Measurements from ENCODE around the gene MYO7B. TPM values are rescaled to one million over a fixed set of nuclear protein-coding genes. Genes with fewer than 3 reads are reported as not detected.
"Not testable (repeated sequence)": the region's sequence is repeated elsewhere in the genome, so short reads cannot be mapped to it uniquely, and the experiment has no call there.

Gene MYO7B
- polyA plus RNA-seq, 10 donors: 0.36 to 2.3 (median 1.0) TPM

DNA sequence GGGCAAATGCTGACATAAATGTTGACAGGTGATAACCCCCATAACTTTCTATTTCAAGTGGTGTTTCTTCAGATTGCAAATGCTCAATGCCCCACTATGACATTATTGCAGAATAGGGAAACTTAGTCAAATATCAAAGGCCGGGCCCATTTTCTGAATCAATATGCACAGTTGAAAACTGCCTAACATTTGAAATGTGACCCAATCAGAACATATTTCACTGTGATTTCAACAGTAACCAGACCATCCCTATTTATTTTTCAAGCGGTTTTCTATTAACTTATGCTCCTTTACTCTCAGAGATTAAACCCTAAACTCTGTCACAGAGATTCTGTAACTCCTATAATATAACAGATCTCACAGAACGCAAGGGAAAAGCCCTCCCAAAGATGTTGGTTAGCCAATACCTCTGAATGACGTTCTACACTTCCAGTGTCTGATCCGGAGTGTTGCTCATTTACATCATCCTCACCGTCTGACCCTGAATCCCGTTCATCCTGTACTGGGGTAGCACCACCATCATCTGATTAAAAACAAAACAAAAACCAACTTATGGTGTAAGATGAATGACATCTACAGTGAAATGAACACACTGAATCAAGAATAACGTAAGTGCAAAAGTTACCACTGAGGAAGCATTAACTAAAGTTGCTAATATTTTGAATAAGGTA is 12.1 kb upstream of the MYO7B start:
- DNase-seq: no peak

DNA sequence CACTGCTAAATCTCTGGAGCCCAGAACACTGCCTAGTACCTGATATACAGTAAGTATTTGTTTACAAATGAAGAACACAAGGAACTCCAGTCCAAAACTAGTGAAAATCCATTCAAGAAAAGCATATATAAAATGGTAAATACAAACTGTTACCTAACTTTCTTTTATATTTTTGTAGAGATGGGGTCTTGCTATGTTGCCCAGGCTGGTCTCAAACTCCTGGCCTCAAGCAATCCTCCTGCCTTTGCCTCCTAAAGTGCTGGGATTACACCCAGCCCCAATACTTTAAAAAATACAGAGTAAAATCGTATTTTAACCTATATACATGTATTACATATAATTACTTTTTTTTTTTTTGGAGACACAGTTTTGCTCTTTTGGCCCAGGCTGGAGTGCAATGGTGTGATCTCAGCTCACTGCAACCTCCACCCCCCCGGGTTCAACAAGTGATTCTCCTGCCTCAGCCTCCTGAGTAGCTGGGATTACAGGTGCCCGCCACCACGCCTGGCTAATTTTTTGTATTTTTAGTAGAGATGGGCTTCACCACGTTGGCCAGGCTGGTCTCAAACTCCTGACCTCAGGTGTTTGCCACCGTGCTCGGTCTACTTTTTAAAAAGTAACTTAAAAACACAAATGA is 11.2 kb upstream of the MYO7B start:
- not testable (repeated sequence) for DNase-seq

DNA sequence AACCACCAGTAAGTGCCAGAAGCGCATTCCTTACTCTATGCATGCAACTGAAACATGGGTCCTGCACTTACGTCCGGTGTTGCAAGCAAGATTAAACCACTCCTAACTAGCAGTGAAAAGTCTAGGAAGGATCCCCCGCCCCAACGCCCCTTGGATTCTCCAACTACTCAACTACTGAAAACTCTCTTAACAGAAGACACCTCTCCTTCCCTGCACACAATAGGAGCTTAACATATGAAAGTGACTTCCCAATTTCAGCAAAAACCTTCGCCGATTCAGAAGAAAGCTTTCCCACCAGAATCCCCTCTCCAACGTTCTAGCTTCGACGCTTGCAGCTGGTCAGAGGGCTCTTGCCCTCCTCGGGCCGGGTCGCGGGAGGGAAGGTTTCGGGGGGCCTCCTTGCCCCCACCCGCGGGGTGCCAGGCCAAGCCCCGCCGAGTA is 9.8 kb upstream of the MYO7B start:
- peak in 1 of 3 donors; percentile 74 for DNase-seq

DNA sequence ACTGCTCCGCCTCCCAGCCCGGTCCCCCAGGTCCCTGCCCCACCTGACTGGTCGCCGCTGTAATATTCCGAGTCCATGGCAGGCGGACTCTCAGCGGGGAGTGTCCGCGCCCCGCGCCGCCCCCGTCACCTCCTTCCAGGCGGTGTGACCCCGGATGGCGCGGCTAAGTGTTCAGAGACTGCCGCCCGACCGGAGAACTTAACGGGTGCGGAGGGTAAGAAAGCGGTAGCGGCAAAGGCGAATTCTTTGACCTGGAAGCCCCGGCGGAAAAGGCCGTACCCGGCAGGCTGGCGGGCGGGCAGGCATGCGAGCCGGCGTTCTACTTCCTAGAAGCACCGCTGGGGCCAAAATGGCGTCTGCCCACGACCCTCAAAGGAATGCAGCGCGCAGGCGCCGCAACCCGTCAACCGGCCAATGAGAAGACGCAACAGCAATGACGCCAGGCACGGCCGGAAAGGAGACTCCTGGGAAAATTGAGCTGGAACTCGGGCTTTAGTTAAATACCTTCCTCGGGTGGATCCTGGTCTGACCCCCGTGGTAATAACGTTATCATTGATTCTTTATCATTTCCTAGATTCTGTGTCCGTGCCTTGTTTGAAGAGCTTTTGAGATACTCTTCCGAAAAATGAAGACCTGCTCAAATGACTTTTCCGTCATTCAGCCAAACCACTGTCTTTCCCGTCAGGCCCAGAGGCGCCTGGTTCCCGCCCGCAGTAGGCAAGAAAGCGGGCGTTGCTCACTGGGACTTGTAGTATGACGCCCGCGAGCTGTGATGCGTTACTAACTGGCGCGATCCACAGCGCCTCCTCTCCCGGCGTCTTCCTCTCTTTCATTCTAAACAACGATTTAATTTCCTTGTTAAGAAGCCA is 9.1 kb upstream of the MYO7B start, which contains the start of gene IWS1:
TSS of gene IWS1 (minus strand) at position 358 of the 869 bp plus-strand sequence. CDS start at position 77, 281 bp downstream.
- peak; percentile 97 to 99 (median 98) for DNase-seq

DNA sequence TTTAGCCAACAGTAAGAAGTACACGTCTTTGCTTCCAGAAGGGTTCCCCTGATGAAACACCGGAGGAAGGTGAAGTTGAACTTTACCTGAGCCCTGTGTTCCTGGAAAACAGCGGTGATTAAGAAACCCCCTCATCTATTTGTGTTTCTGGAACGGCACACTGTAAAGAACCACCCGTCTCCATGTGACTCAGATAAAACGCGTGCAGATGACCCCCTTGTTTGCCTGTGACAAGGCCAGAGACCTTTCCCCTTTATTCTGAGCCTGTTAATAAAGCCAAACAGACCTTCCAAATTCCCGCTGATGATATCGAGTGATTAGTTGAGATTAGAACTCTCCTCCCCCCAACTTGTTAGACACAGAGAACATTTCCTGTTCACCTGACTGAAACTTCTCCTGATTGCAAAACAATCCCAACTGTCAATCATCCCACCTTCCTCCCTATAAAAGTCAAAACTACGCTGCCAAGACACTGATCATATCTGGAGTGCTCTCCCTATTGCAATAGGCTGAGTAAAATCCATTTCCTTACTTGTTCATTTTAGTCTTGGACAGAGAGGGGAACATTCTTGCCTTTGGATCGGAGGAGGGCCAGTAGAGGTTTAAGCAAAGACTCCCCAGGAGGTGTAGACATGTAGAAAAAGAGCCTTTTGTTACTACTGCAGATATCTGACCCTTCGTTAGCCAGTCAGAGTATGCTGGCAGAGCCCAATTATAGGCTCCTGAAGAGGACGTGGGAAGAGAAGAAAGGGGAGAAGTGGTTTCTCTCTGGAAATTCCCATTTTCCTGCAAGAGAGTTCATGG is 8.3 kb upstream of the MYO7B start:
- no peak for DNase-seq

DNA sequence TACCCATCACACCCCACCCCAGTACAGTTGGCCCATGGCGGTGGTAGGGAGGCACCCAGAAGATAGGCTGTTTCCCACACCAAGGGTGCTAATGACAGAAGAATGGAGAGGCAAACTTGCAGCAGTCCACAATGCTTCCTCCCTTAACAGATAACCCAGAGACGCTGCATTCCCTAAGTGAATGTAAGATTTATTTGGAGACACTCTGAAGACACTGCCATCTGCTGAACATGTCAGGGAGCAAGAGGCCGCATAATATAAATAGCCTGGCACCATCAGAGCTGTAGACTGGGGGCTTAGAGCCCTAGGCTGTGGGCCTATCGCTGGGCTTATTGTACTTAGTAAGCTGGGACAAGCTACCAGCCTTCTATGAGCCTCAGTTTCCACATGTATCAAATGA is 7.0 kb upstream of the MYO7B start:
- DNase-seq: peak in 1 of 3 donors; percentile 20

DNA sequence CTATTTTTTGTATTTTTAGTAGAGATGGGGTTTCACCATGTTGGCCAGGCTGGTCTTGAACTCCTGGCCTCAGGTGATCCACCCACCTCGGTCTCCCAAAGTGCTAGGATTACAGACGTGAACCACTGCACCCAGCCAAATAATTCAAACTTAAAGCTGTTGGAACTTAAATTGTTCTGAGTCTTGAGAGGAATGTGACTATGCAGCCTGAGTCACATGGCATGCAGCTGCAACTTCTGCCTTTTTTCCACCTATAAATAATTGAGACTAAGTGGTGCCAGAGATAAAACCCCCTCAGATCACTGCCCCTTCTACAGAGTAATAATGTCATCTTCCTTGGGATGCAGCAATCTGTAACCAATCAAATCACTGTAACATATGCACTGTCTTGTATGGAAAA is 6.1 kb upstream of the MYO7B start:
- DNase-seq: not testable (repeated sequence)

- DNase-seq: no peak
Observed at GRCh38 chr2:127530245-127531140, 5.0 kb upstream of the MYO7B start.

- no peak for DNase-seq
Observed at GRCh38 chr2:127531221-127531648, 4.2 kb upstream of the MYO7B start.

GRCh38 chr2:127532296-127532695 is 3.2 kb upstream of the MYO7B start:
- no peak for DNase-seq

DNA sequence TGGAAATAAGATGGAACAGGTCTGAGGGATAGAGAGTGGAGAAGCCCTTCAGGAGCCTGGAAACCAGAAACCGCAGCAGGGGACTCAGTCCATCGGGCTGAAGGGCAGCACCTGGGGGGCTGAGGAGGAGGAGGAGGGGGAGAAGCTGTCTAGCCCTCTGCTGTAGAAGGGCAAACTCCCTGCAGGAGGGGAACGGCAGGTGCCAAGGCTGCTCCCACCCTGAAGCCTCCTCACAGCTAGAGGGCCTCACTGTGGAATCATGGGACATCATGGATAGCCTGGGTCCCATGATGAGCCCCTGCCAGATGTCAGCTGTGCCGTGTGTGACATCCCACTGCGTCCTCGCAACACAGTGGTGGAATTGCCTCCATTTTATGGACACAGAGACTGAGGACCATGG is 435 bp downstream of the MYO7B start:
- no peak for DNase-seq

DNA sequence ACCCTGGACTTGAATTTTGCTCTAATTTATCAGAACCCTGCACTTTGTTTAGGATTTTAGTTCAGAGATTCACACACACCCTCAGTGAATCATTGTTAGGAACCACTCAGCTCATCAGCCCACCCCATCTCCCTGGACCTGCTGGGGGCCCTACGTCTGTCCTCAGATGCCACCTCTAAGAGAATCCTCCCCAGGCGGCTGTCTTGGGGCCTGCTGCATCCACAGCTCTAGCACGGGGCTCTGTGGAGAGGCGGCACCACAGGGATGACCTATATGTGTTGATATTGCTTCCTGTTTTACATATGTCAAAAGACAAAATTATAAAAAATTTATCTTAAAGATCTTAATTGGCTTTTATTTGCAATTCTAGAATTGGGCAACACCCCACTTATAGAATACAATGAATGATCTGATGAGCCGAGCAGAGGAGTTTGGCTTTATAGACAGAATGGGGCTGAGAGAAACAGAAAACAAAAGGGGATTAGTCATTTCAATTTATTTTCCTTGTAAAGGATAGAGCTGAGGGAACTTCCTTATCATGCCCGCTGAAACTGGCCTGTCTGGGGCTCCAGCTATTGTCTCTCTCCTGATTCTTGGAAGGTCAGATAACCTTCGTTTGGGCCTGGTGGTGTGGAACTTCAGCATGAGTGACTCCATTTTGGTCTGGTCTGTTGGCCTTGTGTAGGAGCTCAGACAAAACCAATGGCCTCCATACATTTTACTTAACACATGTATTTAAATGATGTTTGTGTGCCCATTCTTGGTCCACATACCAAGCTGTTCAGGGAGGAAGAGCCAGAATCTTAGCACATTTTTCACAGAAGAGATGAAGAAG is 1.4 kb downstream of the MYO7B start:
- DNase-seq: no peak

GRCh38 chr2:127537644-127538043 is 2.2 kb downstream of the MYO7B start:
- no peak for DNase-seq

DNA sequence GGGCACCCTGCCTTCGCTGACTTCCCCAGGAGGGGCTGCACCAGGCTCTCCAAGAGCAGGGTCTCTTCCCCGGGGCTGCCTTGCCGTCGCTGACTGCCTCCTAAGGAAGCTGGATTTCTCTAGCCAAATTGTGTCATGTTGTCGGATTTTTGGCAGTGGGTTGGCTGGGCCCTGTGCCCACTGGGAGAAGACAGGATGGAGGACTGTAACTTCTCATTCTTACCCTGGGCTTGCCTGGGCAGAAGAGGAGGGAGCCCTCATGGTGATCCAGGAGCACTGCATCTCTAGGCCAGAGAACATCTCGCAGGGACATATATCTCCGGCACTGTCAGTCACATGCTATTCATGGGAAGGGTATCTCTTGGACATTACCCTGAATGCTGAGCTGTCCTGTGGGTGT is 6.3 kb downstream of the MYO7B start:
- DNase-seq: peak in 1 of 3 donors; percentile 20

DNA sequence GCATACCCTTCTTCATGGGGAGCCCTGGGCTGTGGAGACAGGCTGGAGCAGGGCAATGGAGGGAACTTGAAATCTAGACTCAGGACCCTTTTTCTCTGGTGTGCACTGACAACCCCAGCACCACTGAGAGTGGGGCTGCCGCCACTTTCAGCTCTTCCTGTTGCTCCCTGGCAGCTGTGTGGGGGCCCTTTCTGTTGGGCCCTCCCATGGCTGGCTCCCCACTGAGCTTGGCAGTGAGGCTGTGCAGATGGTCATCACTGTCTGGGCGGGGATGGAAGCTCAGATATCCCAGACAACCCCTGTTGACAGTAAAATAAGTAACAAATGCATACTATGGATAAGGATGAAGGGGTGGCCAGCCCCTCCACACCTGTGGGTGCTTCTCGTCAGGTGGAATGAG is 6.7 kb downstream of the MYO7B start:
- DNase-seq: peak in 1 of 3 donors; percentile 13

DNA sequence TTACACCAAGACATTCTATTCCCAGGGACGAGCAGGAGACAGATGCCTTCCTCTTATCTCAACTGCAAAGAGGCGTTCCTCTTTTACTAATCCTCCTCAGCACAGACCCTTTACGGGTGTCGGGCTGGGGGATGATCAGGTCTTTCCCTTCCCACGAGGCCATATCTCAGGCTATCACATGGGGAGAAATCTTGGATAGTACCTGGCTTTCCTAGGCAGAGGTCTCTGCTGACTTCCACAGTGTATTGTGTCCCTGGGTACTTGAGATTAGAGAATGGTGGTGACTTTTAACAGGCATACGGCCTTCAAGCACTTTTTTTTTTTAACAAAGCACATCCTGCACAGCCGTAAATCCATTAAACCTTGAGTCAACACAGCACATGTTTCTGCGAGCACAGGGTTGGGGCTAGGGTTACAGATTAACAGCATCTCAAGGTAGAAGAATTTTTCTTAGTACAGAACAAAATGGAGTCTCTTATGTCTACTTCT is 7.6 kb downstream of the MYO7B start:
- not testable (repeated sequence) for DNase-seq

GRCh38 chr2:127545189-127545588 is 9.7 kb downstream of the MYO7B start:
- DNase-seq: no peak

DNA sequence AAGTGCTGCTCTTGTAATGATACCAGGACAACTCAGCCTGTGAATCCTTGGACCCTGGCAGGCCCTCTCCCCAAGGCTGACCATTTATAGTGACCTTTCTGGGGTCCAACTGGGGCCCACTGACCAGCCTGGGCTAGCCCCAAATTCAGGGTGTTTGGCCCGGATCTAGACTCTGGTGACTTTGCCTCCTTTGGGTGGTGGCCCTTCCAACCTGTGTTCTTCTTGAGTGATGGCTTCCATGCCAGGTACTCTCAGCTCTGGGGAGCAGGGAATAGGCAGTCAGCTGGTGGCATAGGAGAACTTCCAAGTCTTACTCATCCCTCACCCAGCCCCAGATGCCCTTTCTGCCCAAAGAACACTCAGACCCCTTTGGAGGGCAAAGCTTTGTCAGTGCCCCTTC is 10.3 kb downstream of the MYO7B start:
- no peak for DNase-seq

DNA sequence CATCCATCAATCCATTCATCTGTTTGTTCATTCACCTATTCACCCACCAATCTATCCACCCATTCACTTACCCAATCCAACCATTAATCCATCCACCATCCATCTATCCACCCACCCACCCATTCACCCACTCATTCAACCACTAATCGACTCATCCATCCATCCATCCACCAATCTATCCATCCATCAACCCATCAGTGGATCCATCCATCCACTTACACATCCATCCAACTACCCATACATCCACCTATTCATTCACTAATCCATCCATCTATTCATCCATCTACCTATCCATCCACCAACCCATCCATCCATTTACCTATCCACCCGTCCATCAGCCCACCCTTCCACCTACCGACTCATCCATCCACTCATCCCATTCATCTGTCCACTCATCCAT is 11.3 kb downstream of the MYO7B start:
- DNase-seq: no peak

Measured in muscle of back (tissue), 11 donors.